GM21737 (cell line): ENCODE measurements around the gene NMNAT3.
"Not testable (repeated sequence)": the region's sequence is repeated elsewhere in the genome, so short reads cannot be mapped to it uniquely, and the experiment has no call there.

Experiments used
- ATAC-seq: cut with Tn5 transposase; IDR thresholded peaks from one replicate; pipeline ENCODE4 v1.9.1; 2021; ENCODE audit warnings: mild to moderate bottlenecking, moderate library complexity; ENCODE audit not compliant: unreplicated experiment

The NMNAT3 gene

GRCh38 chr3:139639662-139640061 lies 38.1 kb downstream of the NMNAT3 start:
- no peak for ATAC-seq

GRCh38 chr3:139638518-139638917 lies 39.3 kb downstream of the NMNAT3 start:
- ATAC-seq: no peak

GRCh38 chr3:139636511-139636910 lies 41.3 kb downstream of the NMNAT3 start:
- no peak for ATAC-seq

- no peak for ATAC-seq
Observed at GRCh38 chr3:139634111-139634635, 43.6 kb downstream of the NMNAT3 start.

- ATAC-seq: no peak
Observed at GRCh38 chr3:139633511-139633910, 44.3 kb downstream of the NMNAT3 start.

- ATAC-seq: no peak
Observed at GRCh38 chr3:139630542-139630941, 47.2 kb downstream of the NMNAT3 start.

GRCh38 chr3:139629033-139629432 lies 48.7 kb downstream of the NMNAT3 start:
- ATAC-seq: no peak

- ATAC-seq: no peak
Observed at GRCh38 chr3:139627759-139628158, 50.0 kb downstream of the NMNAT3 start.

GRCh38 chr3:139620438-139620837 lies 57.3 kb downstream of the NMNAT3 start:
- ATAC-seq: no peak

- no peak for ATAC-seq
Observed at GRCh38 chr3:139619484-139619883, 58.3 kb downstream of the NMNAT3 start.

- no peak for ATAC-seq
Observed at GRCh38 chr3:139617672-139618268, 60.0 kb downstream of the NMNAT3 start.

- no peak for ATAC-seq
Observed at GRCh38 chr3:139611528-139611927, 66.2 kb downstream of the NMNAT3 start.

GRCh38 chr3:139610886-139611285 lies 66.9 kb downstream of the NMNAT3 start:
- ATAC-seq: no peak

- ATAC-seq: no peak
Observed at GRCh38 chr3:139608924-139609323, 68.8 kb downstream of the NMNAT3 start.

- ATAC-seq: no peak
Observed at GRCh38 chr3:139608108-139608380, 69.7 kb downstream of the NMNAT3 start.

GRCh38 chr3:139607257-139608107 lies 70.3 kb downstream of the NMNAT3 start:
- no peak for ATAC-seq

GRCh38 chr3:139602003-139602402 lies 75.8 kb downstream of the NMNAT3 start:
- ATAC-seq: no peak

GRCh38 chr3:139601191-139601961 lies 76.4 kb downstream of the NMNAT3 start:
- ATAC-seq: no peak

- no peak for ATAC-seq
Observed at GRCh38 chr3:139597947-139598346, 79.8 kb downstream of the NMNAT3 start.

GRCh38 chr3:139591186-139591585 lies 86.6 kb downstream of the NMNAT3 start:
- ATAC-seq: not testable (repeated sequence)

GRCh38 chr3:139588450-139588849 lies 89.3 kb downstream of the NMNAT3 start:
- ATAC-seq: no peak

GRCh38 chr3:139587797-139588196 lies 90.0 kb downstream of the NMNAT3 start:
- no peak for ATAC-seq
